Skeletal muscle satellite cell (primary cell): Measurements from ENCODE around the gene TNFRSF1A.
"Not testable (repeated sequence)": the region's sequence is repeated elsewhere in the genome, so short reads cannot be mapped to it uniquely, and the experiment has no call there.

Experiments used
- H3K27me3 ChIP-seq: 2 replicates; pipeline ENCODE4 v1.7.0; 2013; ENCODE audit warnings: low read length; ENCODE audit not compliant: control insufficient read depth, insufficient read depth
- H3K36me3 ChIP-seq: 2 replicates; pipeline ENCODE4 v1.7.0; 2013; ENCODE audit warnings: mild to moderate bottlenecking, control low read depth, low read length; ENCODE audit not compliant: insufficient read depth
- H3K4me1 ChIP-seq: 2 replicates; pipeline ENCODE4 v1.7.0; 2013; ENCODE audit warnings: low read length; ENCODE audit not compliant: control insufficient read depth, insufficient read depth
- H3K4me2 ChIP-seq: 2 replicates; pipeline ENCODE4 v1.7.0; 2013; ENCODE audit warnings: mild to moderate bottlenecking, low read length
- H3K4me3 ChIP-seq: 2 replicates; pipeline ENCODE4 v1.7.0; 2013; ENCODE audit warnings: low read length
- H3K9ac ChIP-seq: 2 replicates; pipeline ENCODE4 v1.7.0; 2013; ENCODE audit warnings: mild to moderate bottlenecking, low read depth, low read length, moderate library complexity
- H3K9me3 ChIP-seq: replicated peaks from 2 replicates; pipeline ENCODE4 v1.7.0; 2013; ENCODE audit warnings: mild to moderate bottlenecking, control low read depth, low read length

Gene TNFRSF1A

DNA sequence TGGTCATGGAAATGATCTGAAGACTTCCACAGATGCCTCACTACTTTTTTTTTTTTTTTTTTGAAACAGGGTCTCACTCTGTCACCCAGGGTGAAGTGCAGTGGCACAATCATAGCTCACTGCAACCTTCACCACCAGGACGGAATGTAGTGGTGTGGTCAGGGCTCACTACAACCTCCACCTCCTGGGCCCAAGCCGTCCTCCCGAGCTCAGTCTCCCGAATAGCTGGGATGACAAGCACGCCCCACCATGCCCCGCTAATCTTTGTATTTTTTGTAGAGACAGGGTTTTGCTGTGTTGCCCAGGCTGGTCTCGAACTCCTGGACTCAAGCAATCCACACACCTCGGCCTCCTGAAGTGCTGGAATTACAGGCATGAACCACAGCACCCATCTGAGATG lies 3.3 kb downstream of the TNFRSF1A start:
- Histone ChIP-seq H3K4me1 (peaks cover 73% of the 10 kb centered on the region), H3K4me3 (peak overlapping the region; percentile 90), H3K36me3 (peaks cover 59% of the 10 kb centered on the region), H3K9ac (peak overlapping the region; percentile 97), H3K4me2 (peak overlapping the region; percentile 92)
- not testable (repeated sequence) for H3K27me3 ChIP-seq, H3K9me3 ChIP-seq

DNA sequence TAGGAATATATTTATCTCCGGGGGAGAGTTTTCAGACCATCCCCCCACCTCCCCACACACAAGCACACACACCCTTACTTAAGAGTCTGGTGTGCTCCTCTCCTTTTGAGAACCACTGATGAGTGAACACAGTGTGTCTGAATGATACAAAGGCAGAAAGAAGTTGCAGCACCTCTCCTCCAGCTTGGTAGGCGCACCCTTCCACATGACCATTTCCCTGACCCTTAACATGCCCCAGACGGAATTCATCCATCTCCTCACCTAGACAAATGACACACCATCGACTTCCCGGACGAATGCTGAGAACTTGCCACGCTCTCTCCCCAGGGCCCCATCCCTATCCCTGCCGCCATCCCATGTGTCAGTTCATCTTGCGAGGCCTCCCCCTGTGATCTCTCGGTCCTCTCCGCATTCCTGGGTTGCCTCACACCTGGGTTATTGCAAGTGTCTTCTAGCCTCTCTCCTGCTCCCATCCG lies 3.9 kb downstream of the TNFRSF1A start:
- H3K9ac ChIP-seq = peak overlapping the region; percentile 97
- peak overlapping the region; percentile 92 for H3K4me2 ChIP-seq
- H3K4me1 ChIP-seq = peaks cover 74% of the 10 kb centered on the region
- no peaks in the 10 kb centered on the region for H3K27me3 ChIP-seq
- H3K9me3 ChIP-seq = no peaks in the 10 kb centered on the region
- H3K36me3 ChIP-seq = peaks cover 64% of the 10 kb centered on the region
- H3K4me3 ChIP-seq = peak overlapping the region; percentile 90

DNA sequence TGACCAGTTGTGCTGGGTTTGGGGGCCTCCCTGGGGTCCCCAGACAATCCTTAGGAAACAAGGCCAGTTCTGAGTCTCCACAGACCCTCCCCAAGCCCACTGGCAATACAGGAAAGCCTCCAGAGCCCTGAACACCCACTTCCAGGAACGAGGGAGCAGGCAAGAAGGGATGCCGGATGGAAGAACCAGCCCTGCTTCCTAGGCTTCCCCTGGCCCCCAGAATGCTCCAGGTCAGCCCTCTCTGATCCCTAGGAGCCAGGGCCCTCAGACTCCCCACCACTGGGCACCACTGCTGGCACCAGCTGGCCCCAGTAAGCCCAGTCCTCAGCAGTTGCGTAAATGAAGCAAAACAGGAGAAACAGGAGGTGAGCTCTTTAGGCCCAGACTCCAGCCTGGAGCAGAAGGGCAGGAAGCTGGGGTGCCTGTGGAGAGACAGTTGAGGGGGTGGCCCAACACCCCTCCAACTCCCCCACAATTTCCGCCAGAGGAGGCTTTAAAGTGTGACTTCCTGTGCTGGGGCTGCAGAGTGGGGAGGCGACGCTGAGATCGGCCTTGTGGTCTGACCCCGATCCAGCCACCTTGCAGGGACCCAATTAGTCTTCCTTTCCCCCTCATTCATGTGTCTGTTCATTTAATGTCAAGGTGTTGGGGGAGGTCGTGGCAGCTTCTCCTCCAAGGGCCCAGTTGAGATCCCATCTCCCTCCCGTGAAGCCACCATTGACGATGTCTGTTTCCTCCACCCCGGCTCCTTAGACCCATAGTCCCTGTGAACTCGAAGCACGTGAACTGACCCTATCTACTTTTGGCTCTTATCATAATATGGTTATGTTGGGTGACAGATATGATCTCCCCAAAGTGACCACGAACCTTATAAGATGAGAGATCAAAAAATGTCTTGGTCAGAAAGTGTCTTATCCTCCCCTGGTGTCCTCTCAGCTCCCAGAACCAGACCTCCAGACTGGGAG lies 4.7 kb downstream of the TNFRSF1A start:
- H3K36me3 ChIP-seq = peaks cover 70% of the 10 kb centered on the region
- H3K27me3 ChIP-seq = no peaks in the 10 kb centered on the region
- H3K9ac ChIP-seq = peak overlapping the region; percentile 97

GRCh38 chr12:6336079-6336888 lies 5.6 kb downstream of the TNFRSF1A start:
- peak overlapping the region; percentile 97 for H3K9ac ChIP-seq
- peaks cover 77% of the 10 kb centered on the region for H3K4me1 ChIP-seq
- no peaks in the 10 kb centered on the region for H3K9me3 ChIP-seq
- H3K27me3 ChIP-seq = no peaks in the 10 kb centered on the region
- H3K4me3 ChIP-seq = peak overlapping the region; percentile 90
- peaks cover 71% of the 10 kb centered on the region for H3K36me3 ChIP-seq
- peak overlapping the region; percentile 92 for H3K4me2 ChIP-seq

More for the DNA sequence above, 4.7 kb downstream of the TNFRSF1A start:
- Histone ChIP-seq H3K4me1 (peaks cover 75% of the 10 kb centered on the region), H3K4me3 (peak overlapping the region; percentile 90), H3K9me3 (no peaks in the 10 kb centered on the region), H3K4me2 (peak overlapping the region; percentile 92)

DNA sequence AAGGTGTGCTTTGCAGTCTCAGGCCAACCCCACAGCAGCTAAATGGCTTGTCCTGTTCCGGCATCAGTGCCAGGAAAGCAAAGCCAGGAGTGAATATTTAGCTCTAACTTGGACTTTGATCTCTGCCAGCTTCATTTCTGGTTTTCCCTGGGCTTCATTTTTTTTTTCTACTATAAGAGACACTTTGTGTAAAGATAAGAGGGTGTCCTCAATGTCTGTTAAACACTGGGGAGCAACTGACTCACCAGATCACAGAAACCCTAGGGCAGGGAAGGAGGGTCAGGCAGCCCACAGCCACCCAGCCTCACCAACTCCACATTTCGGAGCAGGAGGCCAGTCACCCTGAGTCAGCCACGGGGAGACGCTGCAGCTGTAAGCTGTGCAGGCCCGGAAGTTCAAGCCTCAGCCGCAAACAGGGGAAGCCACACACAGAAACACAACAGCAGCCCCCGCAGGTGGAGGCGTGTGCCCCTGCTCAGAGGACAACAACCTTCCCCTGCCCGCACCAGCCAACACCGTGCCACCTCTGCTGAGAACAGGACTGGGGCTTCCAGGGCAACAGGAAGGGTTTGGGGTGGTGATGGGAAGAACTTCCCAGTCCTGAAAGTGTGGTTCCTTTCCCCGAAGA lies 6.3 kb downstream of the TNFRSF1A start:
- H3K27me3 ChIP-seq = no peaks in the 10 kb centered on the region

GRCh38 chr12:6334940-6335450 lies 6.9 kb downstream of the TNFRSF1A start:
- H3K9me3 ChIP-seq = no peaks in the 10 kb centered on the region
- peak overlapping the region; percentile 66 for H3K4me3 ChIP-seq
- no peaks in the 10 kb centered on the region for H3K27me3 ChIP-seq
- H3K9ac ChIP-seq = peak overlapping the region; percentile 97
- H3K4me1 ChIP-seq = peaks cover 80% of the 10 kb centered on the region
- H3K36me3 ChIP-seq = peaks cover 75% of the 10 kb centered on the region
- H3K4me2 ChIP-seq = peak overlapping the region; percentile 92

More for the DNA sequence above, 6.3 kb downstream of the TNFRSF1A start:
- Histone ChIP-seq H3K9me3 (no peaks in the 10 kb centered on the region), H3K4me3 (peak overlapping the region; percentile 66), H3K36me3 (peaks cover 71% of the 10 kb centered on the region), H3K9ac (peak overlapping the region; percentile 97), H3K4me2 (peak overlapping the region; percentile 92), H3K4me1 (peaks cover 80% of the 10 kb centered on the region)

DNA sequence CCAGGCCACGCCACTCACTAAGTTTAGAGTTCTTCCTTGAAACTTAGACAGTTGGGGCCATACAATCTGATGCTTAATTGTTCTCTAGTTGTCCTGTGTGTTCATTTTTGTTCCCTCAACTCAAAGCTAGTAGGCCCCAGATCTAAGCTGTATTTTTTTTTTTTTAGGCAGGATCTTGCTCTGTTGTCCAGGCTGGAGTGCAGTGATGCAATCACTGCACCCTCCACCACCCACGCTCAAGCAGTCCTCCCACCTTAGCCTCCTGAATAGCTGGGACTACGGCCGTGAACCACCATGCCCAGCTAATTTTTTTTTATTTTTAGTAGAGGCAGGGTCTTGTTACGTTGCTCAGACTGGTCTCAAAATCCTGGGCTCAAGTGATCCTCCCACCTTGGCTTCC lies 7.5 kb downstream of the TNFRSF1A start:
- peak overlapping the region; percentile 97 for H3K9ac ChIP-seq
- H3K4me2 ChIP-seq = peak overlapping the region; percentile 92
- no peaks in the 10 kb centered on the region for H3K9me3 ChIP-seq
- peaks cover 76% of the 10 kb centered on the region for H3K36me3 ChIP-seq
- H3K27me3 ChIP-seq = no peaks in the 10 kb centered on the region
- peak overlapping the region; percentile 3 for H3K4me3 ChIP-seq
- H3K4me1 ChIP-seq = peaks cover 78% of the 10 kb centered on the region

DNA sequence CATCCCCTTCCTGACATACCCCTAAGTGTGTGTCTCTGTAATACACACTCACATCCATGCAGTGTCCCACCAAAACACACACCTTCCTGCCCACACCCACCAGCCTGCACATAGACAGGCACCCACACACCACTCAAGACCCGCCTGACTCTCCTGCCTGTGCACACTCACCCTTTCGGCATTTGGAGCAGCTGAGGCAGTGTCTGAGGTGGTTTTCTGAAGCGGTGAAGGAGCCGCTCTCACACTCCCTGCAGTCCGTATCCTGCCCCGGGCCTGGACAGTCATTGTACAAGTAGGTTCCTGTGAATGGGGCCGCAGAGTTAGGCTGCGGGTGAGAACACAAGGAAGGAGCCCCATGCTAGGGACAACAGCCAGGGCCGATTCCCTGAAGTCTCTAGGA lies 8.3 kb downstream of the TNFRSF1A start:
- no peaks in the 10 kb centered on the region for H3K27me3 ChIP-seq
- peaks cover 70% of the 10 kb centered on the region for H3K4me1 ChIP-seq
- H3K4me2 ChIP-seq = peak overlapping the region; percentile 38
- peak overlapping the region; percentile 97 for H3K9ac ChIP-seq
- no peaks in the 10 kb centered on the region for H3K9me3 ChIP-seq
- peak overlapping the region; percentile 3 for H3K4me3 ChIP-seq
- peaks cover 76% of the 10 kb centered on the region for H3K36me3 ChIP-seq

DNA sequence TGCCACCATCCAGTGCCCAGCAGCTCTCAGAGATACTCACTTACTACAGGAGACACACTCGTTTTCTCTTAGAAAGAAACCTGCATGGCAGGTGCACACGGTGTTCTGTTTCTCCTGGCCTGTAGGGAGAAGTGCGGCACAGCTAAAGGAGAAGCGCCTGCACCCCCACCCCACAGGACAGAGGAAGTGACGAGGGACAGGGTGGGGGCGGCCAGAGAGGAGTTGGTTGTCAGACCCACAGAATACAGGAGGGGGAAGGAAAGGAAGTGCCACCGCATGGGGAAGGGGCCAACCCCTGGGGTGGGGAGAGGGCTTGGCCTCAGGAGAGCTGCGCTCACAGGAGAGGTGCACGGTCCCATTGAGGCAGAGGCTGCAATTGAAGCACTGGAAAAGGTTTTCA lies 8.8 kb downstream of the TNFRSF1A start:
- Histone ChIP-seq H3K9ac (peak overlapping the region; percentile 6), H3K4me2 (peak overlapping the region; percentile 45), H3K9me3 (no peaks in the 10 kb centered on the region), H3K36me3 (peaks cover 76% of the 10 kb centered on the region), H3K4me3 (no peak overlapping the region), H3K4me1 (peaks cover 66% of the 10 kb centered on the region), H3K27me3 (no peaks in the 10 kb centered on the region)

DNA sequence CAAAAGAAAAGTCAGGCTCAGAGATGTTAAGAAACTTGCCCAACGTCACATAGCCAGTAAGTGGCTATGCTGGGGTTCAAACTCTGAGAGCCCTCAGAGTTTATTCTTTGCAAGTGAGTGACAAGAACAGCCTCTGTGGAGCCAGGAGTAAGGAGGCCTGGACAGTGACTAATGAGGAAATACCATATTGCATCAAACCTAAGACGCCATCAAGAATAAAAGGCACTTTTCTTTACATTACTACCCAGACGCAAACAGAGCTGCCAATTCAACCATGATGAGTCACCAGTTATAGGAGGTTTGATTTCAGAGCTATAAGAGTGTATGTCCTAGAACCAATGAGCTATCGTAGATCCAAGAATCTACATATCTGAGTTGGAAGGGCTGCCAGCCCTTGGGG lies 9.4 kb downstream of the TNFRSF1A start:
- H3K4me2 ChIP-seq = peak overlapping the region; percentile 45
- no peaks in the 10 kb centered on the region for H3K9me3 ChIP-seq
- no peaks in the 10 kb centered on the region for H3K27me3 ChIP-seq
- no peak overlapping the region for H3K4me3 ChIP-seq
- peaks cover 76% of the 10 kb centered on the region for H3K36me3 ChIP-seq
- H3K4me1 ChIP-seq = peaks cover 64% of the 10 kb centered on the region
- H3K9ac ChIP-seq = peak overlapping the region; percentile 6
